ENCODE measurements around the gene CD59.
"Not testable (repeated sequence)": the region's sequence is repeated elsewhere in the genome, so short reads cannot be mapped to it uniquely, and the experiment has no call there.

CD59 gene

DNA sequence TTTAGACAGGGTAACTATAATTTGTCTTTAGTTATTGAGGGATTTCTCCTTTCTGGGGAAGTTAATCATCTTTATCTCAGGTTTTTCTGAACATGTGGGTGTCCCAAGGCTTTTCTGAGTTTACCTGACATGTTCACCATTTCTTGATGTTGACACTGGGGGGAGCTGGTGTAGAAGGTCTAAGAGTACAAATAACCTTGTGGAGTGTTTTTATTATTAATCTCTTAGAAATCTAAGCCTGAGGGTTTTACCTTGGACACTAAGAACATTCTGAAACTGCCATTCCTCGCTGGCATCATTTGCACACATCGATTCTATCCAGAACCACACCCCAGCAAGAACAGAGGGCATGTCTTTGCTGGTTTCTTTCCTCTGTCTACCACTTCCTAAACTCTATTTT lies 20.0 kb downstream of the CD59 start:
- no peak for DNase-seq (ENCODE audit: low read depth in 4 of 4, low spot score in 1 of 4)

GRCh38 chr11:33713856-33714398 lies 22.3 kb downstream of the CD59 start:
- DNase-seq (ENCODE audit: low read depth in 4 of 4, low spot score in 1 of 4), result no peak

- no peak for DNase-seq (ENCODE audit: low read depth in 4 of 4, low spot score in 1 of 4)
These were observed 22.9 kb downstream of the CD59 start for GRCh38 chr11:33713151-33713855.

DNA sequence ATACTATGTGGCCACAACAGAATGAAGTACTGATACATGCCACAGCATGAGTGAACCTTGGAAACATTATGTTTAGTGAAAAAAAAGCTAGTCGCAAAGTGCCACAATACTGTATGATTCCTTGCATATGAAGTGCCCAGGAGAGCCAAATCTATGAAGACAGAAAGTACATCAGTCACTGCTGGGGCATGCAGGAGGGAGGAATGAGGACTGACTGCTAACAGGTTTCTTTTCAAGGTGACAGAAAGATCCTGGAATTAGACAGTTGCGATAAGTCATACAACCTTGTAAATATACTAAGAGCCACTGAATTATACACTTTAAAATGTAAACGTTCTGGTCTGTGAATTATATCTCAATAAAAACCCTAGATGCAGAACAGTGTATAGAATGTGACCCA lies 23.8 kb downstream of the CD59 start:
- no peak for DNase-seq (ENCODE audit: low read depth in 4 of 4, low spot score in 1 of 4)

DNA sequence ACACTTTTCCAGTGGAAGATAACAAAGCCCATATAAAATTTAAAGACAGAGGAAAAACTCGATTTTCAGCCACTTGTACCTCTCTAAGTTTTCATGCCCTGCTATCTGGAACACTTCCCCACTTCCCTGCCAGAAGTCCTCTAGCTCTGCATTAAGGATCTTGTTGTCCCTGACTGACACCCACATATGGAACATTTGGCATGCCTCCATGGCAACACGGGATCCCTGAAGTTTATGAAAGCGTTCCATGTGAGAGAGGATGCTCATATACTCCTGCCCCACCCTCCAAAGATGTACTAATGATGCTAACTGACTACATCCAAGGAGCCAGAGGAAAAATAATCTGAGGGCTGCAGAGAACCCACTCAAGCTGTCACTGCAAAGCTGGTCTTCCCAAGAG lies 26.8 kb downstream of the CD59 start:
- DNase-seq (ENCODE audit: low read depth in 4 of 4, low spot score in 1 of 4), result no peak

DNA sequence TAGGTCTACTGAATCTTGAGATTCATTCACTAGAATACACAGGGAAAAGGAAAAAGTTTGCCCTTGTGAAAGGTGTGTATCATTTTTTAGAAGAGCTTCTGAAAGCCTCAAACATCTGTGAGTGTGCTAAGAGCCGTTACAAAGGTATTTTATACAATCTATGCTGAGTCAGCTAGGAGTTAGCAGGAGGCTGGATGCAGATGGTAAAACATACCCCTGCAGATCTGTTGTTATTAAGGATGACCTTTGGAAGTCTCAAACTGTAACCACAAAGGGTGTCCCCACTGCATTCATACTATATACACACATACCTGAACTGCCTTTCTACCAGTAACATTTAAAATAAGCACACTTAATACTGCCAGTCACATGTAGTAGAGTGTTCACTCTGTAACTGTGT lies 27.2 kb downstream of the CD59 start:
- no peak for DNase-seq (ENCODE audit: low read depth in 4 of 4, low spot score in 1 of 4)

GRCh38 chr11:33707831-33708230 lies 28.4 kb downstream of the CD59 start:
- DNase-seq (ENCODE audit: low read depth in 4 of 4, low spot score in 1 of 4), result not testable (repeated sequence)

DNA sequence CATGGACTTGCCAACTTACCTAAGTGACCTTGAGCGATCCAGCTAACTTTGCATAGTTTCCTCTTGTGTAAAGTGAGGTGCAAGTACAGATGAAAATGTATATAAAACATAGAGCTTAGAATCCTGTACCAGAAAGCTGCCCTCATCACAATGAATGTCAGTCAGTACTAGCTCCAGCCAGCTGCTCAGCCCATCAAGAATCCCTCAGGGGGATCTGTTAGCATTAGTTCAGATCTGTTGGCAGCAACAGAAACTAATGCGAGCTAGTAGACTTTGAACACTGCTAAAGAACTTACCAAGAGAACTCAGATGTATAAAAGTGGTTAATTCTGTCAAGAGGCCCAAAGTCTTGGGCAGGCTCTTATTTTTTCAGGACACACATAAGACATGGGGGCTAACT lies 29.3 kb downstream of the CD59 start:
- no peak for DNase-seq (ENCODE audit: low read depth in 4 of 4, low spot score in 1 of 4)

DNA sequence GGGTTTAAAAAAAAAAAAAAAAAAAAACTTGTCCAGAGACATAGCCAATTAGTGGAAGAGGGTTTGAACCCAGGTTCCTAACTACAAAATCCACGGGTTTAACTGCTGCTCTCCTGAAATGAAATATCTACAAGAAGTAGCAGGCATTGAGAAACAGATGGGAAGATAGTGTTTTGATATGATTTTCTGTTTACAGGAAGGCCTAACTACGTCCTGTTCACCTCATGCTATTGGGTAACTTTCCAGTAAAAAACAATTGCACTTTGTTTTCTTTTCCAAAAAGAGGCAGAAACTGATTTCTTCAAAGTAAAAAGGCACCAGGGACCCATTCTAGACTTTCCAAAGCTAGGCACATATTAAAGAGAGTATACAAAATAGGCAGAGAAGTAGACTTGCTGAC lies 29.7 kb downstream of the CD59 start:
- no peak for DNase-seq (ENCODE audit: low read depth in 4 of 4, low spot score in 1 of 4)

DNA sequence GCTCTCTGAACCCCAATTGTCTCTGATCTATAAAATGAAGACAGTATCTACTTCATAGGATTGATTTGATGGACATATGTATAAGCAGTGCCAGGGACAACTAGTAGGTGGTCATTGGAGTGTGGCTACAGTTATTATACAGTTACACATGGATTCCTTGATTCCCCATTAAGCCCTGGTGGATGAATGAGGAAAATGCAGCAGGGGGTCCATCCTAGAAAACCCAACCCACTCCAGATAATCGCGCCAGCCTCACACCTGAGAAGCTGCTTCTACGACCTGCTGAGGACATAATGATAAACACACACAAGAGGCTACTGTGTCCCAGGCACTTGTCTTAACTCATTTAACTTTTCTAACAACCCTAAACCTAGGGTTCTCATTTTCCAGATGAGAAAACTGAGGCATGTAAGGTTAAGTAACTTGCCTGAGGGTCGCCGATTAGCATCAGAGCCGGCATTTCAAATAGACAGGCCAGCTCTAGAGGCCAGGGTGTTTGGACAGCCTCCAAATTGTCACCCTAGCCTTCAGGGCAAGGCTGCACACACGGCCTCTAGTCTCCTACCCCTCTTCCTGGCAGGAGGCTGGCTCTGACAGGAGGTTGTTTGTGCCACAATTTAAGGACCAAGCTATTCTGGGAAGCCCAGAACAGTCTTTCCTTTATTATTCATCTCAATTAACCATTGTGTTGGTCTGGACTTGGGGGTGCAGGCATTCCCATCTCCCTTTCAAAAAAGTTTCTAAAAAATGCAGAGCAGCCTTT lies 31.8 kb downstream of the CD59 start:
- no peak for DNase-seq (ENCODE audit: low read depth in 4 of 4, low spot score in 1 of 4)

DNA sequence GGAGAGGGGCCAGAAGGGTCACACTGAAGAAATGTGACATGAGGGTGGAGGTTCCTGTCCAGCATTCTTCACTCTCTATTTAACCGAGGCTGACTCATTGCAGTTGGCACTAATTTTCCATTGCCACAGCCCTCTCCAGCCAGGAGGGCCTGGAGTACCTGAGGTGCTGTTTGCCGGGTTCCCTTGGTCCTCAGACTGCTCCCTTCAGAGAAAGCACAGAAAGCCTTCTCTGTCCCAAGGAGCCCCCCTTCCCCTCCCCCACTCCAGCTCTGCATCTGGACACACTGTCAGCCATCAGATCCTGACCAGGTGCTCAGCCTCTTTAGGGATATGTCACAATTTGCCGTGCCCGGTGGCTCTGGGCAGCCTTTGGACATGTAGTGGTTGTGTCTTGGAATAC lies 32.4 kb downstream of the CD59 start:
- DNase-seq (ENCODE audit: low read depth in 4 of 4, low spot score in 1 of 4), result no peak

GRCh38 chr11:33703234-33703633 lies 33.0 kb downstream of the CD59 start:
- no peak for DNase-seq (ENCODE audit: low read depth in 4 of 4, low spot score in 1 of 4)

DNA sequence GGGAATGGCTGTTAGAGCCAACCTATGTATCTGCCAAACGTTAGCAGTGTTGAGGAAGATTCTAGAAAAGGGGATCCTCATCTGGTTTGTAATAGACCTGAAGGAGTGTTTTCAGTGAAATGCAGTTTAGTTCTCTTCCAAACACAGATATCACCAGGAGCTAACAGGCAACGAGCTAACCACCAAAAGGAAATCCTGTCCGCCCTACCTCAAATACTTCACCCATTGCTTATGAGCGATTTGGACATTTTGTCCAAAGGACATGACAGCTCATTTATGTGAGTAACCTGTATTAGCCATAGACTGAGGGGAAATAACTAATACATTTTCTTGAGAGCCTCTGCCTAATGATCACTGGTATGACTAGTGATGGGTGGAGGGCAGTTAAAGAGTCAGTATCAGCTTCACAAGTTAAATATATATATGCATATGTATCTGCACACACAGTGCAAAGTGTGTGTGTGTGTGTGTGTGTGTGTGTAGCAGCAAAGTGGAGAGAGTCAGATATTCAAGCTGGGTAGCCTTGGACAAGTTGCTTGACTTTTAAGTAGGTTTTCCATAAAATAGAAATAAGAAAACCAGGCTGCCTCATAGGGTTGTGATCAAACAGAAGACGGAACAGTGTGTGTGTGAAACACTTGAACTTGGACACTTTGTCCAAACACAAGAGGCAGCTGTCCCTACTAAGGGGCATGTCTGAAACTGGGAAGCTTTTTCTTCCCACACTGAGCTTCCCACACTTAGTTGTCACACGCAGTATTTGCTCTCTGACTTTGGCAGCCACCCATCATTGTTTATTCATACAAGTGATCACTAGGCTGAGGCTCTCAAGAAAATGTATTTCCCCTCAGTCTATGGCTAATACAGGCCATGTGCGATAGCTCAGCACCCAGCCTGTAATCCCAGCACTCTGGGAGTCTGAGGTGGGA lies 34.7 kb downstream of the CD59 start:
- no peak for DNase-seq (ENCODE audit: low read depth in 4 of 4, low spot score in 1 of 4)

GRCh38 chr11:33700502-33701271 lies 35.5 kb downstream of the CD59 start, which contains the start of gene C11orf91:
C11orf91 (minus strand) TSS chr11:33700826; CDS start chr11:33700740, 86 bp downstream.
- DNase-seq (ENCODE audit: low read depth in 4 of 4, low spot score in 1 of 4), result peak; percentile 88 to 94 (median 91)

DNA sequence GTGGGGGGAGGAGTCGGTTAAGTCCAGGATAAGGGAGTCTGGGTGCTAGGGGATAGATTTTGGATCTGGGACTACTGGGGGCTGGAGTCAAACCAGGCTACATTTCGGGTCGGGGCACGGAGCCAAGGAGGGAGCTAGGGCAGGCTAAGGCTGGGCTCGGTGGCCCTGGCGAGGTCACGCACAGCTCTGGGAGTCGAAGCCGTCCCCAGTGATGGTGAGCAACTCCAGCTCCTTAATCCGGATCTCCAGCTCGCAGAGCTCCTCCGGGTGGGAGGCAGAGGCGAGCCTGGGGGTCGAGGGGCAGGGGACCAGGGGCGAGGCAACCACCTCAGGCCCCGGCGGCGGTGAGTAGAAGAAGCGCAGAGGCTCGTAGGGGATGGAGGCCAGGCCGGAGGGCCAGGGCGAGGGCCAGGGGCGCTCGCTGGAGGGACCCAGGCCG lies 36.1 kb downstream of the CD59 start:
- no peak for DNase-seq (ENCODE audit: low read depth in 4 of 4, low spot score in 1 of 4)

GRCh38 chr11:33699515-33700062 lies 36.6 kb downstream of the CD59 start:
- DNase-seq (ENCODE audit: low read depth in 4 of 4, low spot score in 1 of 4), result no peak

DNA sequence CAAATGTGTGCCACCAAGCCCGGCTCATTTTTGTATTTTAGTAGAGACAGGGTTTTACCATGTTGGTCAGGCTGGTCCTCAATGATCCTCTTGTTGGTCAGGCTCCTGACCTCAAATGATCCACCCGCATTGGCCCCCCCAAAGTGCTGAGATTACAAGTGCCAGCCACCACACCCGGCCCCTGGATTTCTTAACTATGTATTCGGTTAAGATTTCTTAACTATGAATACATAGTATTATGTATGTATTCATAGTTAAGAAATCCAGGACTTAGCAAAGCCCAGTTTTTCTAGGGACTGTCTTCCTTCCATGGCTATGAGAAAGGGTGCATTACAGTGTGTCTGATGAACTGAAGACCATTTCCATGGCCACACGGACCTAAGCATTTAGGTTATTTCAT lies 37.3 kb downstream of the CD59 start:
- DNase-seq (ENCODE audit: low read depth in 4 of 4, low spot score in 1 of 4), result no peak

- no peak for DNase-seq (ENCODE audit: low read depth in 4 of 4, low spot score in 1 of 4)
These were observed 38.2 kb downstream of the CD59 start for GRCh38 chr11:33697997-33698396.

DNA sequence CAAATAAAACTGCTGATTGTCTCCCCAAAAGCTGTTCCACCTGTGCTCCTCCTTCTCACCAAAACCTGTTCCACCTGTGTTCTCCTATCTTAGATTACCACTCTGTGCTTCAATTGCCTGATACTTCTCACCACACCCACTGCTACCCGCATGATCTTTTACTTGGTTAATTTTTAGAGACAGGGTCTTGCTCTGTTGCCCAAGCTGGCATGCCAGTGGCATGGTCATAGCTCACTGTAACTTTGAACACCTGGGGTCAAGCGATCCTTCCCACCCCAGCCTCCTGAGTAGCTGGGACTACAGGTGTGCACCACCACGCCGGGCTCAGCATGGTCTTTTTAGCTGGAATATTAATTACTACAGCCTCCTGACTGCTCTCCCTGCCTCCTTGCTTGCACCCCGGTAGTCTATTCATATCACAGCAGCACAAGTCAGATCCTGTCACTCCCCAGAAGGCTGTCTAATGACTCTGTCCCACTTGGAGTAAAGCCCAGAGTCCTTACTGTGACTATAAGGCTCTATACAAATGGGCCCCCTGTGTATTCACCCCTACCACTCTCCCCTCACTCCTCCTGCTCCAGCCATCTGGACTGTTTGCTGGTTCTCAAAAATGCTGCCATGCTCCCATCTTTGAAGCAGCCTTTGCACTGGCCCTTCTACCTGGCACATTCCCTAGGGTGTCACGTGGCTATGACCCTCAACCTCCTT lies 39.1 kb downstream of the CD59 start:
- DNase-seq (ENCODE audit: low read depth in 4 of 4, low spot score in 1 of 4), result no peak

DNA sequence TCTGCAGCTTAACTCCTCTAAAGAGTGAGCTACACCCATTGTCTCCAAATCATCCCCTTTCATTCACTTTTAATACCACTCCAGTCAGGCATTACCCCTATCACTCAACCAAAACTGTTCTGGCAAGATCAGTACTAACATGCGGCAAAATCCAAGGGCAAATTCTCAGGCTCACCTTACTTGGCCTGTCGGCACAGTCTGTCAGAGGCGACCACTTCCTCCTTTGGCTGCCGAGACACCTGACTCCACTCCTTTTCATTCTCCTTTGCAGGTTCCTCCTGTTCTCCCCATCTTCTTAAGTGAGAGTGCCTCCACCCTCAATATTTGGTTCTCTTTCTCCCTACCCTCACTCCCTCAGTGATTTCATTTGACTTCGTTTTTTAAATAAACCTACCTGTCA lies 39.8 kb downstream of the CD59 start:
- DNase-seq (ENCODE audit: low read depth in 4 of 4, low spot score in 1 of 4), result no peak

All from stimulated activated CD4-positive, alpha-beta T cell treated with anti-CD3 and anti-CD28 coated beads, Interleukin-1b, Interleukin-23, amount 100 ng/mL, for 24 hours (primary cell).